M059J (cell line): ENCODE measurements around the gene SELENOF. TPM values are rescaled to one million over a fixed set of nuclear protein-coding genes. Genes with fewer than 3 reads are reported as not detected.
A peak's percentile ranks its signal among the peaks of the same experiment; 100 is the strongest.

Source experiments
- DNase-seq: peaks from one replicate; pipeline ENCODE4 v3.0.0-alpha.2; 2012; ENCODE audit warnings: low read depth
- total RNA-seq: library from RNA; depleted of rRNA; stranded (reverse); fragments of >200 nt; shearing (Covaris generic); gene quantifications from 2 replicates; pipeline ENCODE4 v1.2.3, GENCODE V29; 2014; rRNA removed

The SELENOF gene
- 297 and 338 TPM in 2 replicates for total RNA-seq

GRCh38 chr1:86913896-86914600 is at the start of gene SELENOF:
Gene SELENOF (minus strand): TSS chr1:86914126. CDS start chr1:86914111, 15 bp downstream.
- DNase-seq, result peak; percentile 100

GRCh38 chr1:86960548-86960947 is 46.6 kb upstream of the SELENOF start:
- DNase-seq, result no peak

- DNase-seq, result no peak
These were observed 43.3 kb upstream of the SELENOF start for GRCh38 chr1:86957221-86957620.

- no peak for DNase-seq
These were observed 42.3 kb upstream of the SELENOF start for GRCh38 chr1:86956221-86956620.

- no peak for DNase-seq
These were observed 41.8 kb upstream of the SELENOF start for GRCh38 chr1:86955678-86956077.

GRCh38 chr1:86953167-86953566 is 39.2 kb upstream of the SELENOF start:
- no peak for DNase-seq

- DNase-seq, result peak; percentile 24
These were observed 37.5 kb upstream of the SELENOF start for GRCh38 chr1:86951430-86951829.

GRCh38 chr1:86950712-86951419 is 36.9 kb upstream of the SELENOF start:
- DNase-seq, result no peak

GRCh38 chr1:86948212-86948611 is 34.3 kb upstream of the SELENOF start:
- DNase-seq, result no peak

- DNase-seq, result no peak
These were observed 28.8 kb upstream of the SELENOF start for GRCh38 chr1:86942743-86943142.

- no peak for DNase-seq
These were observed 28.1 kb upstream of the SELENOF start for GRCh38 chr1:86942042-86942441.

GRCh38 chr1:86940599-86940998 is 26.7 kb upstream of the SELENOF start:
- no peak for DNase-seq

GRCh38 chr1:86939406-86939805 is 25.5 kb upstream of the SELENOF start:
- DNase-seq, result no peak

GRCh38 chr1:86938855-86939254 is 24.9 kb upstream of the SELENOF start:
- no peak for DNase-seq

GRCh38 chr1:86938450-86938849 is 24.5 kb upstream of the SELENOF start:
- peak; percentile 44 for DNase-seq

- no peak for DNase-seq
These were observed 19.8 kb upstream of the SELENOF start for GRCh38 chr1:86933562-86934377.

- DNase-seq, result no peak
These were observed 19.1 kb upstream of the SELENOF start for GRCh38 chr1:86933051-86933450.

- DNase-seq, result no peak
These were observed 14.9 kb upstream of the SELENOF start for GRCh38 chr1:86928819-86929218.

- no peak for DNase-seq
These were observed 13.0 kb upstream of the SELENOF start for GRCh38 chr1:86926883-86927282.

- DNase-seq, result no peak
These were observed 11.8 kb upstream of the SELENOF start for GRCh38 chr1:86925742-86926141.

GRCh38 chr1:86924324-86924960 is 10.5 kb upstream of the SELENOF start:
- no peak for DNase-seq

GRCh38 chr1:86922445-86922844 is 8.5 kb upstream of the SELENOF start:
- no peak for DNase-seq
